Lung (tissue), 12 donors: ENCODE results near the gene RPP25L. TPM values are rescaled to one million over a fixed set of nuclear protein-coding genes. Genes with fewer than 3 reads are reported as not detected.

Experiments used
- ATAC-seq: fragments of 200-7000 bp; cut with Tn5 transposase; one replicate; pipeline ENCODE4 v1.9.1; 2020; ENCODE audit warnings: moderate number of reproducible peaks; ENCODE audit not compliant: insufficient read depth, low FRiP score
- DNase-seq, 3 donors: peaks; one replicate each; pipeline ENCODE4 v3.0.0-alpha.2; 2013 to 2017
- H3K27ac ChIP-seq, 2 donors: one replicate each; pipeline ENCODE4 v1.5.1; 2013; ENCODE audit warnings: mild to moderate bottlenecking in 2 of 2, moderate library complexity in 2 of 2, control low read depth in 1 of 2, inconsistent platforms in 1 of 2, low read depth in 1 of 2, low read length in 1 of 2
- H3K27me3 ChIP-seq, 3 donors: one replicate each; pipeline ENCODE4 v1.5.1; 2013; ENCODE audit warnings: low read length in 2 of 3; ENCODE audit not compliant: control insufficient read depth in 3 of 3, insufficient read depth in 3 of 3
- H3K36me3 ChIP-seq, 4 donors: one replicate each; pipeline ENCODE4 v1.5.1; 2013; ENCODE audit warnings: low read length in 4 of 4, mild to moderate bottlenecking in 1 of 4, moderate library complexity in 1 of 4; ENCODE audit not compliant: control insufficient read depth in 4 of 4, insufficient read depth in 4 of 4
- H3K4me1 ChIP-seq, 5 donors: one replicate each; pipeline ENCODE4 v1.5.1; 2013; ENCODE audit warnings: low read length in 5 of 5, mild to moderate bottlenecking in 2 of 5, moderate library complexity in 1 of 5; ENCODE audit not compliant: control insufficient read depth in 5 of 5, insufficient read depth in 5 of 5
- H3K4me3 ChIP-seq: one replicate; pipeline ENCODE4 v1.5.1; 2013; ENCODE audit warnings: mild to moderate bottlenecking, control low read depth, moderate library complexity
- H3K9ac ChIP-seq, 2 donors: one replicate each; pipeline ENCODE4 v1.5.1; 2013; ENCODE audit warnings: low read length in 2 of 2, control low read depth in 1 of 2; ENCODE audit not compliant: insufficient read depth in 1 of 2
- H3K9me3 ChIP-seq, 4 donors: one replicate each; pipeline ENCODE4 v1.5.1; 2013; ENCODE audit warnings: low read length in 3 of 4, mild to moderate bottlenecking in 1 of 4, moderate library complexity in 1 of 4; ENCODE audit not compliant: control insufficient read depth in 4 of 4, insufficient read depth in 3 of 4
- WGBS, 2 donors: extraction: QIAGEN DNeasy Blood & Tissue Kit; methylation state at CpG; one replicate each; pipeline ENCODE4 v1.1.7; 2013; 5-methylcytosine and 5-hydroxymethylcytosine counted together
- polyA plus RNA-seq, 2 donors: library from polyadenylated mRNA; stranded (reverse); fragments of 200-250 nt; gene quantifications; one replicate each; pipeline ENCODE4 v1.2.1, GENCODE V29; 2013
- total RNA-seq, 2 donors: library from RNA; depleted of rRNA in 1 of 2; stranded (reverse); fragments of >200 nt in 1 of 2; gene quantifications; one replicate each; pipeline ENCODE4 v1.2.1, GENCODE V29; 2014 to 2021
- TF ChIP-seq, protein P1 (sequence below): IDR thresholded peaks from 2 replicates; pipeline ENCODE4 v1.5.1; 2012; ENCODE audit warnings: mild to moderate bottlenecking; ENCODE audit errors: control extremely low read depth, extremely low read depth
- donor health status: control.
- donor health status: control.
- donor health status: Bipolar disorder and iron deficiency.
- donor health status: healthy.
- donor health status: DM: yes; HTN: yes; CAD: no.

RPP25L gene
- total and polyA plus RNA-seq, 4 donors, result 17.0 to 32.6 (median 25.7) TPM

DNA sequence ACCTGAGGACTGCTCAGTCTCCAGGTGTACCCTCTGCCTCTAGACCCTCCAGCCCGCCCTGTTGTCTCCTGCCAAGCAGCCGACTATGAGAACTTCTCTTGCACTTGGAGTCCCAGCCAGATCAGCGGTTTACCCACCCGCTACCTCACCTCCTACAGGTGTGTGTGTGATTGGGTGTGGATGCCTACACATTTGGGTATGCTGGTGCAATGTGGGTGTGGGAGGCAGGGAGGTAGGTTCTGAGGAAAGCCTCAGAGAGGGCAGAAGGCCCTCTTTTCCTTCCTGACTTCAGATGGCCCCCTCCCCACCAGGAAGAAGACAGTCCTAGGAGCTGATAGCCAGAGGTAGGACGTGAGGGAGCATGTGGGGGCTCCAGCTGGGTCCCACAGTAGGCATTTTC, 45.1 kb upstream of the RPP25L start:
- H3K27me3 ChIP-seq, result no peaks in the 10 kb centered on the region
- ATAC-seq, result no peak
- H3K4me1 ChIP-seq, result peaks cover 12 to 36% (median 30%) of the 10 kb centered on the region in 5 donors
- no peaks in the 10 kb centered on the region for H3K9me3 ChIP-seq
- H3K4me3 ChIP-seq, result no peak overlapping the region
- no peak overlapping the region for H3K9ac ChIP-seq
- 87 to 92% methylated on average over 5 of the region's 5 CpGs for WGBS, 2 donors
- H3K36me3 ChIP-seq, result peaks cover 0 to 18% (median 10%) of the 10 kb centered on the region in 4 donors
- no peak for DNase-seq
- TF ChIP-seq, protein P1, sequence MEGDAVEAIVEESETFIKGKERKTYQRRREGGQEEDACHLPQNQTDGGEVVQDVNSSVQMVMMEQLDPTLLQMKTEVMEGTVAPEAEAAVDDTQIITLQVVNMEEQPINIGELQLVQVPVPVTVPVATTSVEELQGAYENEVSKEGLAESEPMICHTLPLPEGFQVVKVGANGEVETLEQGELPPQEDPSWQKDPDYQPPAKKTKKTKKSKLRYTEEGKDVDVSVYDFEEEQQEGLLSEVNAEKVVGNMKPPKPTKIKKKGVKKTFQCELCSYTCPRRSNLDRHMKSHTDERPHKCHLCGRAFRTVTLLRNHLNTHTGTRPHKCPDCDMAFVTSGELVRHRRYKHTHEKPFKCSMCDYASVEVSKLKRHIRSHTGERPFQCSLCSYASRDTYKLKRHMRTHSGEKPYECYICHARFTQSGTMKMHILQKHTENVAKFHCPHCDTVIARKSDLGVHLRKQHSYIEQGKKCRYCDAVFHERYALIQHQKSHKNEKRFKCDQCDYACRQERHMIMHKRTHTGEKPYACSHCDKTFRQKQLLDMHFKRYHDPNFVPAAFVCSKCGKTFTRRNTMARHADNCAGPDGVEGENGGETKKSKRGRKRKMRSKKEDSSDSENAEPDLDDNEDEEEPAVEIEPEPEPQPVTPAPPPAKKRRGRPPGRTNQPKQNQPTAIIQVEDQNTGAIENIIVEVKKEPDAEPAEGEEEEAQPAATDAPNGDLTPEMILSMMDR, result no peak
- H3K27ac ChIP-seq, result no peak overlapping the region

DNA sequence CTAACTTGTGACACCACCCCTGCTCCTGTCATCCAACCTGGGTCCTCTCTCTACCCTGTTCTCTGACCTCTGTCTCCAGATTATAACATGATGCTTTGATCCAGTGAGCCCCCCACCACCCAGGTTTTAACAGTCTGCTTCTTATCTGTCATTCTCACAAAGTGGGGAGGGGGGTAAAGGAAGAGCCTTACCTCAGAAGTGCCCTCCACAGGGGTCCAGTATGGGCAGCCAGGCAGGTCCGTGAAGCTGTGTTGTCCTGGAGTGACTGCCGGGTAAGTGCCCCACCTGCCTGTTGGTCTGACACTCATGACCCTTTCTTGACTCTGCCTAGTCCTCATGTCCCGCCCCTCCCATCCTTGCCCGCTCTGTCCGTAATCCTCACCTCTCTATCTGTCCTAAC, 43.5 kb upstream of the RPP25L start:
- DNase-seq, result no peak
- WGBS, 2 donors, result 78 to 86% methylated on average over 5 of the region's 5 CpGs
- no peaks in the 10 kb centered on the region for H3K9me3 ChIP-seq
- ATAC-seq, result no peak
- no peaks in the 10 kb centered on the region for H3K27me3 ChIP-seq
- no peak overlapping the region for H3K9ac ChIP-seq
- peak overlapping the region in 1 of 2 donors; percentile 61 for H3K27ac ChIP-seq
- peaks cover 12 to 52% (median 35%) of the 10 kb centered on the region in 5 donors for H3K4me1 ChIP-seq
- H3K4me3 ChIP-seq, result no peak overlapping the region
- TF ChIP-seq, protein P1, result no peak
- H3K36me3 ChIP-seq, result peaks cover 0 to 14% (median 6%) of the 10 kb centered on the region in 4 donors

DNA sequence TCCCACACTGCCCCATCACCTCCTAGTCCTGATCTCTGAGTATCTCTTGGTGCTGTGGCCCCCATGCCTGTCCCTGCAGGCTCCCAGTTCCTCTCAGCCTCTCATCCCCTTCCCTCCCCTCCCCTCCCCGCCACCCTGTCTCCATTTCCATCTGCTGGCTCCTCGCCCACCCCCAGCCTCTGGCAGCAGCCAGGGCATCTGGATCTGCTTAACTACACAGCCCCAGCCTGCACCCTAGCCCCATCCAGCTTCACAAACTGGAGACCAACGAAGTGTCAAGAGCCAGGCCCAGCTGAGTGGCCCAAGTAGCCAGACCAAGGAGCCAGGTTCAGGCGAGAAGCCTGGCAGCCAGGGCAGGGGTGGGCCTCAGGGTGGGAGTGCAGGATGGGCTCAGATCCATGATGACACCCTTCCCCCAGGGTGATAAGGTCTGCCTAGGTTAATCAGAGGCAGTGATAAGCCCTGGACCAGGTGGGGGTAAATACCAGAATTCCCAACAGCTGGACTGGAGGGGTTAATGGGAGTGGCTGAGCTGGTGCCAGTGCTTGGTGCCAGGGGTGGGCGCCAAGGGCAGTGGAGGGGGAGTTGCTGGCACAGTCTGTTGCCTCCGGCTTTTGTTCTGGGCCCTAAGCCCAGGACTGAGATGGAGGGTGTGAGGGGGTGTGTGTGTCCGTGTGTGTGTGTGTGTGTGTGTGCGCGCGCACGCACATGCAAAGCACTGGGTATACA, 42.6 kb upstream of the RPP25L start:
- peak overlapping the region; percentile 60 to 88 for H3K27ac ChIP-seq
- no peak overlapping the region for H3K4me3 ChIP-seq
- WGBS, 2 donors, result 49 to 61% methylated on average over 11 of the region's 11 CpGs

More for the DNA sequence above, 42.6 kb upstream of the RPP25L start:
- Histone ChIP-seq H3K9me3 (no peaks in the 10 kb centered on the region), H3K4me1 (peaks cover 12 to 53% (median 35%) of the 10 kb centered on the region in 5 donors), H3K36me3 (peaks cover 0 to 15% (median 8%) of the 10 kb centered on the region in 4 donors), H3K9ac (no peak overlapping the region), H3K27me3 (no peaks in the 10 kb centered on the region)
- TF ChIP-seq, protein P1, result no peak
- peak; percentile 91 to 95 (median 92) for DNase-seq
- no peak for ATAC-seq
